ENCODE results near the gene CXXC4. TPM values are rescaled to one million over a fixed set of nuclear protein-coding genes. Genes with fewer than 3 reads are reported as not detected.

Gene CXXC4
- total RNA-seq, 1 experiment from 2014 or later = 0.59 TPM

DNA sequence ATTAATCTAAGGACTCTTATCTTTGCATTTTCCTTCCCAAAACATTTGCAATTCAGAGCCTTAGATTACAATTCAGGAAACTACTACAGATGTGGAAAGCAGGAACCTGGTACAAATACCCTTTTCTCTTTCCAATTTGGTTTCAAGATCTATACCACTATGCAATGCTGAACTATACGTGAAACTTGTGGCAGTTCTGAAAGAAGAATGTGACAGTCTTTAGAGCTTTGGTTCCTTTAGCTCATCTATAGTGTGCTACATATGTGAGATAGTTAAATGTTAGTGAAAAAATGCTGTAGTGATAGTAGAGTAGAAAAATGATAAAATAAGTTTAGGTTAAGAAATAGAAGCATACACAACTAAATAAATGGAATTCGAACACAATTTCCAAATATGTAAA, 50.0 kb downstream of the CXXC4 start:
- Histone ChIP-seq H3K4me1 (ENCODE audit: control insufficient read depth, insufficient read depth, low read length) (no peaks in the 10 kb centered on the region), H3K27me3 (ENCODE audit: control insufficient read depth, insufficient read depth, low read length) (no peaks in the 10 kb centered on the region), H3K27ac (ENCODE audit: low read length) (no peak overlapping the region), H3K9me3 (ENCODE audit: control insufficient read depth, insufficient read depth, low read depth, low read length) (no peaks in the 10 kb centered on the region), H3K4me3 (ENCODE audit: low read depth in 2 of 2, low read length in 2 of 2) (no peak overlapping the region), H3K36me3 (ENCODE audit: control insufficient read depth, insufficient read depth, low read length) (no peaks in the 10 kb centered on the region)
- ChIA-PET POLR2A (no interaction called here), CTCF (no interaction called here)
- TF ChIP-seq TCF7L2 (IDR thresholded peaks at IDR 0.05; ENCODE audit: low read depth, low read length) = no peak
- no peak for TF ChIP-seq POLR2AphosphoS5 (IDR thresholded peaks at IDR 0.05; ENCODE audit: low read depth, low read length)
- TF ChIP-seq, protein P1, sequence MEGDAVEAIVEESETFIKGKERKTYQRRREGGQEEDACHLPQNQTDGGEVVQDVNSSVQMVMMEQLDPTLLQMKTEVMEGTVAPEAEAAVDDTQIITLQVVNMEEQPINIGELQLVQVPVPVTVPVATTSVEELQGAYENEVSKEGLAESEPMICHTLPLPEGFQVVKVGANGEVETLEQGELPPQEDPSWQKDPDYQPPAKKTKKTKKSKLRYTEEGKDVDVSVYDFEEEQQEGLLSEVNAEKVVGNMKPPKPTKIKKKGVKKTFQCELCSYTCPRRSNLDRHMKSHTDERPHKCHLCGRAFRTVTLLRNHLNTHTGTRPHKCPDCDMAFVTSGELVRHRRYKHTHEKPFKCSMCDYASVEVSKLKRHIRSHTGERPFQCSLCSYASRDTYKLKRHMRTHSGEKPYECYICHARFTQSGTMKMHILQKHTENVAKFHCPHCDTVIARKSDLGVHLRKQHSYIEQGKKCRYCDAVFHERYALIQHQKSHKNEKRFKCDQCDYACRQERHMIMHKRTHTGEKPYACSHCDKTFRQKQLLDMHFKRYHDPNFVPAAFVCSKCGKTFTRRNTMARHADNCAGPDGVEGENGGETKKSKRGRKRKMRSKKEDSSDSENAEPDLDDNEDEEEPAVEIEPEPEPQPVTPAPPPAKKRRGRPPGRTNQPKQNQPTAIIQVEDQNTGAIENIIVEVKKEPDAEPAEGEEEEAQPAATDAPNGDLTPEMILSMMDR (IDR thresholded peaks at IDR 0.05) = no peak
- TF ChIP-seq, protein P2, sequence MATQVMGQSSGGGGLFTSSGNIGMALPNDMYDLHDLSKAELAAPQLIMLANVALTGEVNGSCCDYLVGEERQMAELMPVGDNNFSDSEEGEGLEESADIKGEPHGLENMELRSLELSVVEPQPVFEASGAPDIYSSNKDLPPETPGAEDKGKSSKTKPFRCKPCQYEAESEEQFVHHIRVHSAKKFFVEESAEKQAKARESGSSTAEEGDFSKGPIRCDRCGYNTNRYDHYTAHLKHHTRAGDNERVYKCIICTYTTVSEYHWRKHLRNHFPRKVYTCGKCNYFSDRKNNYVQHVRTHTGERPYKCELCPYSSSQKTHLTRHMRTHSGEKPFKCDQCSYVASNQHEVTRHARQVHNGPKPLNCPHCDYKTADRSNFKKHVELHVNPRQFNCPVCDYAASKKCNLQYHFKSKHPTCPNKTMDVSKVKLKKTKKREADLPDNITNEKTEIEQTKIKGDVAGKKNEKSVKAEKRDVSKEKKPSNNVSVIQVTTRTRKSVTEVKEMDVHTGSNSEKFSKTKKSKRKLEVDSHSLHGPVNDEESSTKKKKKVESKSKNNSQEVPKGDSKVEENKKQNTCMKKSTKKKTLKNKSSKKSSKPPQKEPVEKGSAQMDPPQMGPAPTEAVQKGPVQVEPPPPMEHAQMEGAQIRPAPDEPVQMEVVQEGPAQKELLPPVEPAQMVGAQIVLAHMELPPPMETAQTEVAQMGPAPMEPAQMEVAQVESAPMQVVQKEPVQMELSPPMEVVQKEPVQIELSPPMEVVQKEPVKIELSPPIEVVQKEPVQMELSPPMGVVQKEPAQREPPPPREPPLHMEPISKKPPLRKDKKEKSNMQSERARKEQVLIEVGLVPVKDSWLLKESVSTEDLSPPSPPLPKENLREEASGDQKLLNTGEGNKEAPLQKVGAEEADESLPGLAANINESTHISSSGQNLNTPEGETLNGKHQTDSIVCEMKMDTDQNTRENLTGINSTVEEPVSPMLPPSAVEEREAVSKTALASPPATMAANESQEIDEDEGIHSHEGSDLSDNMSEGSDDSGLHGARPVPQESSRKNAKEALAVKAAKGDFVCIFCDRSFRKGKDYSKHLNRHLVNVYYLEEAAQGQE (IDR thresholded peaks at IDR 0.05; ENCODE audit: insufficient read depth in 1 of 2, low read depth in 2 of 2, low read length in 1 of 2) = no peak
- no TSS peak for BruUV-seq (replicated peaks)
- ATAC-seq (no peak), DNase-seq (ENCODE audit: low read depth, low spot score) (no peak)
- in situ Hi-C loops (cut with HindIII; ENCODE audit: low pct_unique_long_range_greater_than_20kb, low sequenced_read_pairs) = no loop called here
- intact Hi-C loops (cut with micrococcal nuclease; ENCODE audit: unreplicated experiment) = no loop called here

DNA sequence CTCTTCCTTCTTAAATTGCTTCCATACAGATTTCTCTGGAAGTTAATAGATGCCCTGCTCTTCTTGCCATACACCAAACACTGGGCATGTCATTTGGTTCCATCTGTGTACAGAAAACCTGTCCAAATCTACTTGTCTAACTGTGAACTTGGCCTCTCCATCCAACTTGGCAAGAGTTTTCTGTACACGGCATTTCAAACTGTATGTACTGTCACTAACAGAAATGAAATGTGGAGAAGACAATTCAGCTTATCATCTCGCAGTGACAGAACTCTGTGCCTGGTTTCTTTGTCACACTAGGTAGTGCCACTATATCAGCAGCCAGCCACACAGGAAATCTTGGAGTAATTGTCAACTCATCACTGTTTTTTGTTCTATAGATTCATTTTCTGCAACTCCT, 58.2 kb downstream of the CXXC4 start:
- no TSS peak for BruUV-seq (replicated peaks)
- H3K36me3 ChIP-seq (ENCODE audit: control insufficient read depth, insufficient read depth, low read length) = no peaks in the 10 kb centered on the region; the same call in 1 of the 2 replicates
- H3K27ac ChIP-seq (ENCODE audit: low read length) = no peak overlapping the region
- no peaks in the 10 kb centered on the region for H3K9me3 ChIP-seq (ENCODE audit: control insufficient read depth, insufficient read depth, low read depth, low read length)
- ChIA-PET CTCF (no interaction called here), POLR2A (no interaction called here)
- TF ChIP-seq, protein P1 (IDR thresholded peaks at IDR 0.05) = no peak
- TF ChIP-seq, protein P2 (IDR thresholded peaks at IDR 0.05; ENCODE audit: insufficient read depth in 1 of 2, low read depth in 2 of 2, low read length in 1 of 2) = no peak
- TF ChIP-seq TCF7L2 (IDR thresholded peaks at IDR 0.05; ENCODE audit: low read depth, low read length) (no peak), POLR2AphosphoS5 (IDR thresholded peaks at IDR 0.05; ENCODE audit: low read depth, low read length) (no peak), SIN3A (IDR thresholded peaks at IDR 0.05; ENCODE audit: borderline replicate concordance, insufficient read depth, low read depth, low read length) (no peak)
- in situ Hi-C loops (cut with HindIII; ENCODE audit: low pct_unique_long_range_greater_than_20kb, low sequenced_read_pairs) = no loop called here
- no peaks in the 10 kb centered on the region for H3K27me3 ChIP-seq (ENCODE audit: control insufficient read depth, insufficient read depth, low read length)
- ATAC-seq = no peak
- intact Hi-C loops (cut with micrococcal nuclease; ENCODE audit: unreplicated experiment) = no loop called here
- no peak overlapping the region for H3K4me3 ChIP-seq (ENCODE audit: low read depth in 2 of 2, low read length in 2 of 2)
- DNase-seq (ENCODE audit: low read depth, low spot score) = no peak
- no peaks in the 10 kb centered on the region for H3K4me1 ChIP-seq (ENCODE audit: control insufficient read depth, insufficient read depth, low read length)
